Measurements from ENCODE around the gene PLA2G4C. TPM values are rescaled to one million over a fixed set of nuclear protein-coding genes. Genes with fewer than 3 reads are reported as not detected.

The PLA2G4C gene
- total RNA-seq, 1 experiment from 2014 or later: 4.2 TPM

DNA sequence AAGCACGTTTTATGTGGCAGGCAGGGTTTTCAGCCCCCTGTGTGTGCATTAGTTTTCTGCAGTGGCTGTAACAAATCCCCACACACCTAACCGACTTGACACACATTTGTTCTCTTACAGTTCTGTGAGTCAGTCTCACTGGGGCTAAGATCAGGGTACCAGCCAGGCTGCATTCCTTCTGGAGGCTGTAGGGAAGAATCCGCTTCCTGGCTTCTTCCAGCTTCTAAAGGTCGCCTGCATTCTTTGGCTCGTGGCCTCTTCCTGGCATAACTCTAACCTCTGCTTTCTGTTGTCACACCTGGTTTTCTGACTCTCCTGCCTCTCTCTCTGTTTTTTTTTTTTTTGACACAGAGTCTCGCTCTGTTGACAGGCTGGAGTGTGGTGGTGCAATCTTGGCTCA, 109.8 kb downstream of the PLA2G4C start:
- intact Hi-C loops (cut with micrococcal nuclease; ENCODE audit: unreplicated experiment): no loop called here
- Mint-ChIP-seq H3K4me3 (ENCODE audit: low read depth, unreplicated experiment) (no peak overlapping the region), H3K27me3 (ENCODE audit: unreplicated experiment) (peaks cover 45% of the 10 kb centered on the region), H3K36me3 (ENCODE audit: insufficient read depth, unreplicated experiment) (no peaks in the 10 kb centered on the region), H3K4me1 (ENCODE audit: low read depth, unreplicated experiment) (no peaks in the 10 kb centered on the region), H3K27ac (ENCODE audit: unreplicated experiment) (no peak overlapping the region), H3K9me3 (ENCODE audit: low read depth, unreplicated experiment) (peaks cover 5% of the 10 kb centered on the region)
- DNase-seq: no peak
- CTCF ChIA-PET: no interaction called here
- no TSS peak for BruUV-seq (replicated peaks)
- no peak for TF ChIP-seq CTCF (IDR thresholded peaks at IDR 0.05; ENCODE audit: unreplicated experiment)

DNA sequence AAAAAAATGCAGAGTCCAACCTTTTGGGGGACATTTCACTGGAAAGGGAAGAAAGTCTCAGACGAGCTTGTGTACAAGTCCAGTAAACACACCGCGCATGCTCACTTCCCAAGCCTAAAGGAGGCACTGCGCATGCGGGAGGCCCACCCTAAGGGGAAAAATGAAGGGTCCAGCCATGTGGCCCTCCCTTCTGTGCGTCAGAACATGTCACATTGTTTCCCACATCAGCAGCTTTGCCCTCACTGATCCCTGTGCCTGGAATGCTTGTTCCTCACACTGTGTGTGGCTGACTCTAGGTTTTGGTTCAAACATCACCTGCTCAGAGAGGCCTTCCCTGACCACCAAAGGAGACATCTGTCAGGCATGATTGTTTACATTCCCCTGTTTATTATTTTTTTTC, 111.8 kb downstream of the PLA2G4C start:
- BruUV-seq (replicated peaks): no TSS peak
- peaks cover 46% of the 10 kb centered on the region for H3K27me3 Mint-ChIP-seq (ENCODE audit: unreplicated experiment)
- no peak overlapping the region for H3K4me3 Mint-ChIP-seq (ENCODE audit: low read depth, unreplicated experiment)
- peaks cover 5% of the 10 kb centered on the region for H3K9me3 Mint-ChIP-seq (ENCODE audit: low read depth, unreplicated experiment)
- no peaks in the 10 kb centered on the region for H3K4me1 Mint-ChIP-seq (ENCODE audit: low read depth, unreplicated experiment)
- CTCF ChIA-PET: no interaction called here
- H3K36me3 Mint-ChIP-seq (ENCODE audit: insufficient read depth, unreplicated experiment): no peaks in the 10 kb centered on the region
- DNase-seq: no peak
- H3K27ac Mint-ChIP-seq (ENCODE audit: unreplicated experiment): no peak overlapping the region
- intact Hi-C loops (cut with micrococcal nuclease; ENCODE audit: unreplicated experiment): no loop called here
- TF ChIP-seq CTCF (IDR thresholded peaks at IDR 0.05; ENCODE audit: unreplicated experiment): no peak

Other genes with a start within 250 kb of the PLA2G4C start
- gene SULT2A1, start 224.5 kb downstream of the PLA2G4C start, total RNA-seq (2022): not detected in 2 replicates
- gene BSPH1, start 118.6 kb downstream of the PLA2G4C start, total RNA-seq (2022): not detected in 2 replicates
- gene ELSPBP1, start 116.2 kb downstream of the PLA2G4C start, total RNA-seq (2022): not detected in 2 replicates
- not detected in 2 replicates for gene CABP5, start 66.7 kb downstream of the PLA2G4C start, total RNA-seq (2022)
- gene LIG1, start 59.5 kb upstream of the PLA2G4C start, total RNA-seq (2022): 99.3 and 99.4 TPM in 2 replicates
- 16.4 and 17.4 TPM in 2 replicates for gene ZSWIM9, start 59.9 kb upstream of the PLA2G4C start, total RNA-seq (2022)
- 32.3 and 34.0 TPM in 2 replicates for gene CARD8, start 145.1 kb upstream of the PLA2G4C start, total RNA-seq (2022)
- 0.69 and 0.78 TPM in 2 replicates for gene ZNF114, start 159.3 kb upstream of the PLA2G4C start, total RNA-seq (2022)
- gene EMP3, start 214.7 kb upstream of the PLA2G4C start, total RNA-seq (2022): 27.5 and 29.5 TPM in 2 replicates